Hepatic stellate cell (primary cell): ENCODE data around the gene APOBEC3F.
"Not testable (repeated sequence)": the region's sequence is repeated elsewhere in the genome, so short reads cannot be mapped to it uniquely, and the experiment has no call there.

ENCODE experiments used
- DNase-seq: peaks from one replicate; pipeline ENCODE4 v3.0.0; 2011; ENCODE audit warnings: low spot score

Gene APOBEC3F

GRCh38 chr22:39027717-39028116 is 12.9 kb upstream of the APOBEC3F start:
- DNase-seq: no peak

DNA sequence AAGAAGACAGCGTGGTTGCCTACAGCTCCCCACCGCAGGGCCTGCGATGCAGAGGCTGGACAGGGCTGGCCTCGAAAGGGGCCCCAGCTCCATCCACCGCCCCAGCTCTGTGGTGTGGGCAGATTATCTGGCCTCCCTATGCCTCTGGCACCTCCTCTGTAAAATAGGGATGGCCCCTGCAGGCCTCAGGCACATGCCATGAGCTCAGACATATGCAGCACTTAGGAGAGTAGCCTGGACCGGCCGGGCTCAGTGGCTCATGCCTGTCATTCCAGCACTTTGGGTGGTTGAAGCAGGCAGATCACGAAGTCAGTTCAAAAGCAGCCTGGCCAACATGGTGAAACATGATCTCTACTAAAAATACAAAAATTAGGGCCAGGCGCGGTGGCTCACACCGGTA is 12.4 kb upstream of the APOBEC3F start:
- no peak for DNase-seq

DNA sequence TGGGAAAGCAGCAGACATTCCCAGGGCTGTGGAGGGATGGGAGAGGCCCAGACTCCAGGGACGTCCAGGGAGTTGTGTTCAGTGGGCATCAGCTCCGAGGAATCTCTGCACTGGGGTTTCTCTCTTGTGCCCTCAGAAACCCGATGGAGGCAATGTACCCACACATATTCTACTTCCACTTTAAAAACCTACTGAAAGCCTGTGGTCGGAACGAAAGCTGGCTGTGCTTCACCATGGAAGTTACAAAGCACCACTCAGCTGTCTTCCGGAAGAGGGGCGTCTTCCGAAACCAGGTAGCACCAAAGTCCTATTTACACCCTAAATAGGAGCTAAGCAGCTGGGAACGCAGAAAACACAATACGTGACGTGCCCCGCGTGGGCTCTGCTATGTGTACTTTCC is 11.4 kb upstream of the APOBEC3F start:
- no peak for DNase-seq

GRCh38 chr22:39030705-39031104 is 10.0 kb upstream of the APOBEC3F start:
- no peak for DNase-seq

- not testable (repeated sequence) for DNase-seq
Measured at GRCh38 chr22:39031434-39032295, 9.0 kb upstream of the APOBEC3F start.

DNA sequence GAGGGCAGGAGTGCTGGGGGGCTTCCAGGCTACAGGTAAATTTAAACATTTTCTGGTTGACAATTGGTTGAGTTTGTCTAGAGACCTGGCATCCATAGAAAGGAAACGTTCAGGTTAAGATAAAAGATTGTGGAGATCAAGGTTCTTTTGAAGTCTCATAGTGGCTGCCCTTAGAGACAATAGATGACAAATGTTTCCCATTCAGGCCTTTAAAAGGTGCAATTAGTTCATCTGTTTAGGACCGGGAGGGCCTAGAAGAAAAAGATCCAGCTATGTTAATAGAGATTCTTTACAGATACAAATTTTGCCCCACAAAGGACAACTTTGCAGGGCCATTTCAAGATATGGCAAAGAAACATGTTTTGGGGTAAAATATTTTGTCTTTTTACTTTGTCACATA is 3.6 kb upstream of the APOBEC3F start:
- not testable (repeated sequence) for DNase-seq

DNA sequence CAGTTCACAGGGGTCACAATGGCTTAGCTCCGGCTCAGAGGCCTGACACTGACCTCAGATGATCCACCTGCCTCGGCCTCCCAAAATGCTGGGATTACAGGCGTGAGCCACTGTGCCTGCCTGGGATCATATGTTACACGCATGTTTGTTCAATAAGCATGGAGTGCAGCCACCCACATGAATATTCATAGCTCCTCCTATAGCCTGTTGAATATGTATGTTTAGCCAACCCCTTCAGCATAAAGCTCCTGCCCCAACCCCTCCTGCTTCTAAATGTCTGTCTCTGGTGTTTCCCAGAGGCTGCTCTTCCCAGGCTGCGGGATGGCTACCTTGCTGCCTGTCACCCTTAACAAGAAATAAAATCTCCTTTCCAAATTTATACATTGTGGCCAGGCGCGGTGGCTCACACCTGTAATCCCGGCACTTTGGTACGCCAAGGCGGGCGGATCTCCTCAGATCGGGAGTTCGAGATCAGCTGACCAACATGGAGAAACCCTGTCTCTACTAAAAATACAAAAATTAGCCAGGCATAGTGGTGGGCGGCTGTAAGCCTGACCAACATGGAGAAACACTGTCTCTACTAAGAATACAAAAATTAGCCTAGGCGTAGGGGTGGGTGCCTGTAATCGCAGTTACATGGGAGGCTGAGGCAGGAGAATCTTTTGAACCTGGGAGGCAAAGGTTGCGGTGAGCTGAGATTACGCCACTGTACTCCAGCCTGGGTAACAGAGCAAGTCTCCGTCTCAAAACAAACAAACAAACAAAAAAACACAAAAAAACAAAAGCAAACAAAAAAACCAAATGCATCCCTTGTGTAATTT is 1.1 kb upstream of the APOBEC3F start:
- no peak for DNase-seq

GRCh38 chr22:39040155-39040537 is 518 bp upstream of the APOBEC3F start:
- not testable (repeated sequence) for DNase-seq

DNA sequence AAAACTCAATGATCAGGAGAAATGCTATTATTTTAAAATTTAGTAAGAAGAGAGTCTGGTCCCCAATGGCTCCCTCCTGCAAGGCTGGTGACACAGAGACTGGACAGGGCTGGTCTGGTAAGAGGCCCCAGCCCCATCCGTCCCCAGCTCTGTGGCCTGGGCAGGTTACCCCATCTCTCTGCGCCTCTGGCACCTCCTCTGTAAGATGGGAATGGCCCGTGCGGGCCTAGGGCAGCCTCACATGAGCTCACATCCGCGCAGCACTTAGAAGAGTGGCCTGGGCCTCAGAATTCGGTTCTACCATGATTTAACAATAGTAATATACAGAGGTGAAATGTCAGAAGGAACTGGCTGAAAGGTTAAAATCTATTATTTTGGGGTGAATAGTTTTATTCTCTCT is 1.2 kb downstream of the APOBEC3F start:
- DNase-seq: no peak

GRCh38 chr22:39043063-39043462 is 2.4 kb downstream of the APOBEC3F start:
- not testable (repeated sequence) for DNase-seq

DNA sequence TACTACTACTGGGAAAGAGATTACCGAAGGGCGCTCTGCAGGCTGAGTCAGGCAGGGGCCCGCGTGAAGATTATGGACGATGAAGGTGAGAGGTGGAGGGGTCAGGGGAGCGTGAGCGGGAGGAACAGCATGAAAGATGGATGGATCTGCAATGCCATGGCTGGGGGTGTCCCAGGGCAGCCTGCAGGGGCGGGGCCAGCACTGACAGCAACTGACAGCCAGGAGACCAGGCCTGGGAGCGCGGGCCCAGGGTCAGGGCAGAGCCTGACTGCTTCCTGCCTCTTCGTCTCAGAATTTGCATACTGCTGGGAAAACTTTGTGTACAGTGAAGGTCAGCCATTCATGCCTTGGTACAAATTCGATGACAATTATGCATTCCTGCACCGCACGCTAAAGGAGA is 4.5 kb downstream of the APOBEC3F start:
- not testable (repeated sequence) for DNase-seq

DNA sequence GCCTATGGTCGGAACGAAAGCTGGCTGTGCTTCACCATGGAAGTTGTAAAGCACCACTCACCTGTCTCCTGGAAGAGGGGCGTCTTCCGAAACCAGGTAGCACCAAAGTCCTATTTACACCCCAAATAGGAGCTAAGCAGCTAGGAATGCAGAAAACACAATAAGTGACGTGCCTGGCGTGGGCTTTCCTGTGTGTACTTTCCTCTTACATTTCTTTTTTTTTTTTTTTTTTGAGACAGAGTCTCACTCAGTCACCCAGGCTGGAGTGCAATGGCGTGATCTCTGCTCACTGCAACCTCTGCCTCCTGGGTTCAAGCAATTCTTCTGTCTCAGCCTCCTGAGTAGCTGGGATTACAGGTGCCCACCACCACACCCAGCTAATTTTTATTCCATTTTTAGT is 8.8 kb downstream of the APOBEC3F start:
- DNase-seq: not testable (repeated sequence)

DNA sequence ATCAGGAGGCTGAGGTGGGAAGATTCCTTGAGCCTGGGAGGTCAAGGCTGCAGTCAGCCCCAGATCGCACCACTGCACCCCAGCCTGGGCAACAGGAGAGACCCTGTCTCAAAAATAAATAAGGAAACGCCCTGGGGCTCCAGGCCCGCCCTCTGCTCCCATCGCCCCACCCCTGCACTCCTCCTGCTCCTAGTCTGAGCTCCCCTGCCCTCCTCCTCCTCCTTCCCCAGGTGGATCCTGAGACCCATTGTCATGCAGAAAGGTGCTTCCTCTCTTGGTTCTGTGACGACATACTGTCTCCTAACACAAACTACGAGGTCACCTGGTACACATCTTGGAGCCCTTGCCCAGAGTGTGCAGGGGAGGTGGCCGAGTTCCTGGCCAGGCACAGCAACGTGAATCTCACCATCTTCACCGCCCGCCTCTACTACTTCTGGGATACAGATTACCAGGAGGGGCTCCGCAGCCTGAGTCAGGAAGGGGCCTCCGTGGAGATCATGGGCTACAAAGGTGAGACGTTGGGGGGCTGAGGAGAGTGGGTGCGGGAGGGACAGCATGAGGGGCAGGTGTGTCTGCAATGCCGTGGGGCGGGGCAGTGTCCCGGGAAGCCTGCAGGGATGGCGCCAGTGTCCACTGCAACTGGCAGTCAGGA is 11.3 kb downstream of the APOBEC3F start:
- not testable (repeated sequence) for DNase-seq

- DNase-seq: no peak
Measured at GRCh38 chr22:39055658-39056057, 15.0 kb downstream of the APOBEC3F start.

DNA sequence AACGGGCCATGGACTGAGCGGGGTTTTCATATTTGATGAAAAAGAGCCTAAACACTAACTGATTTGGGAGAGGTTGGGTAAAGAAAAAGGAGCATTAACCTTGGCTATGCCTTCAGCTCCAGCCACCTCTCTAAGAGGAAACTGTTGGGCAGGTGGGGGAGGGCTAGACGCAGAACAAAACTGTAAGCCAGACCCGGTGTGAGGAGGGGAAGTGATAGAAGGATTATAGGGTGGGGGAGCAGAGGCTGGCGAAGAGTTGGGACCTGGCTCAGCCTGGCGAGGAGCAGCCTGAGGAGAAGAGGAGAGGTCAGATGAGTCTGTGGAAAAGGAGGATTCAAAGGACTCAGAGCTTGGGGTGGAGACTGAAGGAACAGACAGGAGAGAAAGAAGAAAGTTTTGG is 20.6 kb downstream of the APOBEC3F start:
- DNase-seq: not testable (repeated sequence)

- DNase-seq: not testable (repeated sequence)
Measured at GRCh38 chr22:39061951-39062350, 21.3 kb downstream of the APOBEC3F start.

DNA sequence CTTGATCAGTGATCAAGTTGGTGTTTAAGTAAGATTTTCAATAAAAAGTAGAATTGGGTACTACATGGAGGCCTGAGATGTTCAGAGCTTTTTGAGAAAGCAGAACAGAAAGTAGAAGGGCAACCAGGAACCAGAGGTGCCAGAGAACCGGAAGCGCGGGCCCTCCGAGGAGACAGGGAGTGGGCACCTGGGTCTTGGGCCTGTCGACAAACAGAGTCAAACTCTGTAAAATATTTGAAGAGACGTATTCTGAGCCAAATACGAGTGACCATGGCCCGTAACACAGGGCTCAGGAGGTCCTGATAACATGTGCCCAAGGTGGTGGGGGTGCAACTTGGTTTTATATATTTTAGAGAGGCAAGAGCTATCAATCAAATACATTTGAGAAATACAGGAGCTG is 23.2 kb downstream of the APOBEC3F start:
- not testable (repeated sequence) for DNase-seq

DNA sequence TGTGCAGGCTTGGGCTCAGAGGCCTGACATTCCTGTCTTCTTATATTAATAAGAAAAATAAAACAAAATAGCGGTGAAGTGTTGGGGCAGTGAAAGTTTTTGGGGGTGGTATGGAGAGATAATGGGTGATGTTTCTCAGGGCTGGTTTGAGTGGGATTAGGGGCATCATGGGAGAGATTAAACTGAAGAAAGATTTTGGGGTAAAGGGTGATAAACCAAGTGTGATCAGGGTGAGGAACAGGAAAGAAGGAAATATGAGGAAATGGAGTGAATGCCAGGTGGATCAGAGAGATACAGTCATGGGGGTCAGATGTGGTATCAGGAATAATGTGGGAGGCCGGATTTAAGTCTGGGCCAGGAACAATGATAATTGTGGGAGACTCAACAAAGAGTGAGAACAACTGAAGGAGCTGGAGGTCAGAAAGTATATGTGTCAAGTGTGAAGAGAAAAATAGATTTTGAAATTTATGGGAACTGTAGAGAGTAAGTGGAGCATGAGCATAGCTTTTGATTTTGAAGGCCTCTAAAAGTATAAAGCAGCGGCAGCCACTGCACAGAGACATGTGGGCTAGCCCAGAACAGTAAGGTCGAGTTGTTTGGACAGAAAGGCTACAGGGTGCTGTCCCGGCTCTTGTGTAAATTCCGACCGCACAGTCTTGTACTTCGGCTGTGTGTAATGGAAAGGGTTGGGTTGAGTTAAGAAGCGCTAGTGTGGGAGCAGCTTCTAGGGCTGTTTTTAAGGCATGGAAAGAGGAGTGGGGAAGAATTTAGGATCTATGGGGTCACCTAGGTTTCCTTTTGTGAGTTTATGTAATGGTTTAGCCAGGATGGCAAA is 26.0 kb downstream of the APOBEC3F start:
- DNase-seq: not testable (repeated sequence)

GRCh38 chr22:39068033-39068785 is 27.5 kb downstream of the APOBEC3F start:
- DNase-seq: no peak

DNA sequence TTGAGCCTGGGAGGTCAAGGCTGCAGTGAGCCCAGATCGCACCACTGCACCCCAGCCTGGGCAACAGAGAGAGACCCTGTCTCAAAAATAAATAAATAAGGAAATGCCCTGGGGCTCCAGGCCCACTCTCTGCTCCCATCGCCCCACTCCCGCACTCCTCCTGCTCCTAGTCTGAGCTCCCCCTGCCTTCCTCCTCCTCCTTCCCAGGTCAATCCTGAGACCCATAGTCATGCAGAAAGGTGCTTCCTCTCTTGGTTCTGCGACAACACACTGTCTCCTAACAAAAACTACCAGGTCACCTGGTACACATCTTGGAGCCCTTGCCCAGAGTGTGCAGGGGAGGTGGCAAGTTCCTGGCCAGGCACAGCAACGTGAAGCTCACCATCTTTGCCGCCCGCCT is 29.5 kb downstream of the APOBEC3F start:
- no peak for DNase-seq

DNA sequence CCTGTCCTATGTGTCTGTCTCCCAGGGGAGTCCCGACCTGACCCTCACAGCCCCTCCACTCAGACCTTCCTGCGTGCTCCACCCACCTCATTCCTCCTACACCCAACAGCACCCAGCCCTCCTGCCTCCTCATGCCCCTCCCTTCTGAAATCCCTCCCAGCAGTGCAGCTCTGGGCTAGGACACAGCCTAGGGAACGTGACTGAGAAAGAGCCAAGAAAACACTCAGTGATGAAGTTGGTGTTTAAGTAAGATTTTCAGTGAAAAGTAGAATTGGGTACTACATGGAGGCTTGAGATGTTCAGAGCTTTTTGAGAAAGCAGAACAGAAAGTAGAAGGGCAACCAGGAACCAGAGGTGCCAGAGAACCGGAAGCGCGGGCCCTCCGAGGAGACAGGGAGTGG is 31.9 kb downstream of the APOBEC3F start:
- DNase-seq: not testable (repeated sequence)
